Endodermal cell (in vitro differentiated cells): ENCODE results near the gene HMG20B. TPM values are rescaled to one million over a fixed set of nuclear protein-coding genes. Genes with fewer than 3 reads are reported as not detected.

ENCODE experiments used
- DNase-seq: peaks from one replicate; pipeline ENCODE4 v3.0.0-alpha.2; 2017
- H3K27ac ChIP-seq: 2 replicates; pipeline ENCODE4 v1.5.1; 2013; ENCODE audit warnings: mild to moderate bottlenecking, low read depth, low read length, moderate library complexity
- H3K27me3 ChIP-seq: 2 replicates; pipeline ENCODE4 v1.6.1; 2013; ENCODE audit warnings: mild to moderate bottlenecking, low read length, moderate library complexity; ENCODE audit not compliant: insufficient read depth, control insufficient read depth, poor library complexity, severe bottlenecking
- H3K36me3 ChIP-seq: 2 replicates; pipeline ENCODE4 v1.7.0; 2013; ENCODE audit warnings: mild to moderate bottlenecking, low read length, moderate library complexity; ENCODE audit not compliant: control insufficient read depth, insufficient read depth
- H3K4me1 ChIP-seq: one replicate; pipeline ENCODE4 v1.7.0; 2013; ENCODE audit warnings: low read length; ENCODE audit not compliant: control insufficient read depth, insufficient read depth
- H3K4me3 ChIP-seq: 2 replicates; pipeline ENCODE4 v1.5.1; 2013; ENCODE audit warnings: mild to moderate bottlenecking, low read length, moderate library complexity
- H3K9ac ChIP-seq: 2 replicates; pipeline ENCODE4 v1.6.1; 2013; ENCODE audit warnings: mild to moderate bottlenecking, low read length, moderate library complexity; ENCODE audit not compliant: poor library complexity, severe bottlenecking; ENCODE audit errors: extremely low read depth
- H3K9me3 ChIP-seq: 2 replicates; pipeline ENCODE4 v1.6.1; 2013; ENCODE audit warnings: mild to moderate bottlenecking, low read length, moderate library complexity; ENCODE audit not compliant: control insufficient read depth
- H3K27ac Mint-ChIP-seq: 2 replicates; pipeline ENCODE4 v1.8.0; 2020; ENCODE audit warnings: mixed read lengths
- H3K27me3 Mint-ChIP-seq: 2 replicates; pipeline ENCODE4 v1.8.0; 2021; ENCODE audit warnings: mild to moderate bottlenecking, mixed read lengths; ENCODE audit not compliant: insufficient read depth
- H3K36me3 Mint-ChIP-seq: 2 replicates; pipeline ENCODE4 v1.8.0; 2020; ENCODE audit warnings: low read depth, mixed read lengths
- H3K4me1 Mint-ChIP-seq: 2 replicates; pipeline ENCODE4 v1.8.0; 2020; ENCODE audit warnings: mixed read lengths
- H3K4me3 Mint-ChIP-seq: 2 replicates; pipeline ENCODE4 v1.8.0; 2020; ENCODE audit warnings: mild to moderate bottlenecking, moderate library complexity, mixed read lengths
- H3K9me3 Mint-ChIP-seq: 2 replicates; pipeline ENCODE4 v1.8.0; 2020; ENCODE audit warnings: mild to moderate bottlenecking, mixed read lengths
- WGBS, 2 experiments: methylation state at CpG; one replicate each; pipeline versions ENCODE4 v1.1.5 to v1.1.7; 2013; ENCODE audit warnings: missing lambda C conversion rate in 2 of 2, mixed read lengths in 1 of 2; ENCODE audit not compliant: insufficient coverage in 1 of 2, insufficient read length in 1 of 2; 5-methylcytosine and 5-hydroxymethylcytosine counted together
- total RNA-seq, 2 donors: library from RNA; stranded (reverse); fragmentation: NEBNext Ultra II Directional in 1 of 2; extraction: Animal tissue kit (Norgen Biotek cat#: 25700) in 1 of 2; gene quantifications; 2 replicates in 1 of 2; 3 replicates in 1 of 2; pipeline ENCODE4 v1.2.1, GENCODE V29; 2021
- TF ChIP-seq, protein P1 (sequence below): fragments of 200-600 bp; sonication (generic); conservative IDR thresholded peaks from 2 replicates; pipeline ENCODE4 v1.5.0; 2021; ENCODE audit warnings: antibody characterized with exemption, mild to moderate bottlenecking

The HMG20B gene
- total RNA-seq, 2 donors from 2014 or later, result 80.7 to 102 TPM

DNA sequence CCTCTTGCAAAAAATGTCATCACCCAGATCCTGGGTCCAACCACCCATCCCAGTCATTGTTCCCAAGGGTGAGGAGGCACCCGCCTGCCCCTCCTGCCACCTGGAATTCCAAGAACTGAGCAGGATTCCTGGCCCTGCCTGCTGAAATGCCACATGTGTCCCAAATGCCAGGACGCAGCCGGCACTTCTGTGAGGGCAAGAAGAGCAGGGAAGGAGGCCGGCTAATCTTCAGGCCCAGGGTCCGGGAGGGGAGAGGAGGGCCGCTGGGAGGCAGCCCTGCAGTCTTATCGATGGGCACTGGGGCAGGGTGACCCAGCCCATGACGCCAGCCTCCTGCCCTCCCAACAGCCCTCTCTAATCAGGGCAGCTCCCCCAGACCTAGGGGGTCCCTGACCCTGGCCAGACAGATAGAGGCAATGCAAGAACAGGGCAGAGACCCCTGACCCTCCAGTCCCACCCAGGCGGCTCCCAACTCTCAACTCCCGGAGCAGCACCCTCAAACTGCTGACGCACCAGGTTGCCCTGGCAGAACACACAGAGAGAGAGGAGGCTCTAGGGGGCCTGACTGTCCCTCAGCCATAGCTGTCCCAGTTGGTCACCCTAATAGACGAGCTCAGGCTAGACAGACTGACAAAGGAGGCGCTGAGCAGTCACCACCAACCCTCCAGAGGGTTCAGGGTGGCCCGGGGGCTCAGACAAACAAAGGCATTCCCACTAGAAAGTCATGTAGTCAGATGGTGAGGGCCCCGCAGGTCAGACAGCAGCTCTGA is 16.9 kb upstream of the HMG20B start:
- Mint-ChIP-seq H3K36me3 (peaks cover 3% of the 10 kb centered on the region), H3K4me1 (peaks cover 4% of the 10 kb centered on the region), H3K4me3 (peak overlapping the region; percentile 73), H3K9me3 (no peaks in the 10 kb centered on the region), H3K27ac (no peak overlapping the region), H3K27me3 (peaks cover 15% of the 10 kb centered on the region)
- WGBS, 2 experiments, result 89 to 93% methylated on average over 6 to 15 of the region's 15 CpGs
- H3K27ac ChIP-seq, result no peak overlapping the region
- H3K27me3 ChIP-seq, result no peaks in the 10 kb centered on the region
- H3K4me3 ChIP-seq, result peak overlapping the region; percentile 85
- no peaks in the 10 kb centered on the region for H3K36me3 ChIP-seq
- no peak overlapping the region for H3K9ac ChIP-seq
- no peak for DNase-seq
- no peaks in the 10 kb centered on the region for H3K4me1 ChIP-seq
- TF ChIP-seq, protein P1, sequence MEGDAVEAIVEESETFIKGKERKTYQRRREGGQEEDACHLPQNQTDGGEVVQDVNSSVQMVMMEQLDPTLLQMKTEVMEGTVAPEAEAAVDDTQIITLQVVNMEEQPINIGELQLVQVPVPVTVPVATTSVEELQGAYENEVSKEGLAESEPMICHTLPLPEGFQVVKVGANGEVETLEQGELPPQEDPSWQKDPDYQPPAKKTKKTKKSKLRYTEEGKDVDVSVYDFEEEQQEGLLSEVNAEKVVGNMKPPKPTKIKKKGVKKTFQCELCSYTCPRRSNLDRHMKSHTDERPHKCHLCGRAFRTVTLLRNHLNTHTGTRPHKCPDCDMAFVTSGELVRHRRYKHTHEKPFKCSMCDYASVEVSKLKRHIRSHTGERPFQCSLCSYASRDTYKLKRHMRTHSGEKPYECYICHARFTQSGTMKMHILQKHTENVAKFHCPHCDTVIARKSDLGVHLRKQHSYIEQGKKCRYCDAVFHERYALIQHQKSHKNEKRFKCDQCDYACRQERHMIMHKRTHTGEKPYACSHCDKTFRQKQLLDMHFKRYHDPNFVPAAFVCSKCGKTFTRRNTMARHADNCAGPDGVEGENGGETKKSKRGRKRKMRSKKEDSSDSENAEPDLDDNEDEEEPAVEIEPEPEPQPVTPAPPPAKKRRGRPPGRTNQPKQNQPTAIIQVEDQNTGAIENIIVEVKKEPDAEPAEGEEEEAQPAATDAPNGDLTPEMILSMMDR, result no peak
- H3K9me3 ChIP-seq, result no peaks in the 10 kb centered on the region

DNA sequence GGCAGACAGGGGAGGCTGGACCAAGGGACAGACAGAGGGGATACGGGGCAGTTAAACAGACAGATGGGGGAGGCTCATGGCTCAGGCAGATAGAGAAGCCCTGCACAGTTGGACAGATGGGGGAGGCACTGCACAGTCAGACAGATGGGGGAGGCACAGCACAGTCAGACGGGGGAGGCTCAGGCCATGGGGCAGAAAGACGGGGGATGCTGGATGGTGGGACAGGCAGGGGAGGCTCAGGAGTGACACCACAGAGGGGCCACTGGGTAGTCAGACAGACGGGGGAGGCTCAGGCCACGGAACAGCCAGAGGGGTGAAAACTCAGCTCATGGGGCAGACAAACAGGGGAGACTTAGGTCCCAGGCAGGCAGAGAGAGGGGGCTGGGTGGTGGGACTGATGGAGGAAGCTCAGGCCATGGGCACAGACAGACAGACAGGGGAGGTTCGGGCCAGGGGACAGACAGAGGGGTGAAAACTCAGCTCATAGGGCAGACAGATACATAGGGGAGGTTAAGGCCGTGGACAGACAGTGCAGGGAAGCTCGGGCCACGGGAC is 16.2 kb upstream of the HMG20B start:
- H3K27me3 Mint-ChIP-seq, result peaks cover 15% of the 10 kb centered on the region
- TF ChIP-seq, protein P1, result no peak
- WGBS, 2 experiments, result 50 to 52% methylated on average over 4 to 9 of the region's 9 CpGs
- peaks cover 2% of the 10 kb centered on the region for H3K36me3 Mint-ChIP-seq
- H3K9me3 ChIP-seq, result no peaks in the 10 kb centered on the region
- H3K4me3 ChIP-seq, result peak overlapping the region; percentile 85
- no peak overlapping the region for H3K27ac ChIP-seq
- H3K4me1 Mint-ChIP-seq, result peaks cover 4% of the 10 kb centered on the region
- no peaks in the 10 kb centered on the region for H3K9me3 Mint-ChIP-seq
- peak; percentile 47 for DNase-seq
- H3K27ac Mint-ChIP-seq, result peak overlapping the region; percentile 88
- no peaks in the 10 kb centered on the region for H3K27me3 ChIP-seq
- peak overlapping the region; percentile 38 for H3K9ac ChIP-seq
- no peaks in the 10 kb centered on the region for H3K36me3 ChIP-seq
- H3K4me3 Mint-ChIP-seq, result peak overlapping the region; percentile 73
- no peaks in the 10 kb centered on the region for H3K4me1 ChIP-seq

DNA sequence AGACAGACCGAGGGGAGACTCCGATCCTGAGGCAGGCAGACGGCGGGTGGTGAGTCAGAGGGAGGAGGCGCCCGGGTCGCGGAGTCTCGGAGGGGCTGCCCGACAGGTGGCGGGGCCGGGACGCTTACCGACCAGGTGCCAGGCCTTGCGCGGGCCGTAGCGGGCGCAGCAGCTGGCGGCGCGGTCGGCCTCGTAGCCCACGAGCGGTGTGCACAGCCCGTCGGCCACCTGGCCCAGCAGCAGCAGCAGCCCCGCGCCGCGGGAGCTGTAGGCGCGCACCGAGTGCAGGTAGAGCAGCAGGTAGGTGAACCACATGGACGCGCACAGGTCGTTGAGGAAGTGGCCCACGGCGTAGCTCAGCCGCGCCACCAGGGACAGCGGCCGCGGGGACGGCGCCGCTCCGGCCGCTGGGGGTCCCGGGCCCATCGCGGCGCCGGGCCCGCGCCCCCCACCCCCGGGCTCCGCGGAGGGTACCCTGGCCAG is 15.7 kb upstream of the HMG20B start:
- no peak overlapping the region for H3K27ac ChIP-seq
- H3K4me1 ChIP-seq, result no peaks in the 10 kb centered on the region
- H3K27me3 ChIP-seq, result no peaks in the 10 kb centered on the region
- H3K4me3 Mint-ChIP-seq, result peak overlapping the region; percentile 73
- peaks cover 2% of the 10 kb centered on the region for H3K36me3 Mint-ChIP-seq
- H3K9me3 ChIP-seq, result no peaks in the 10 kb centered on the region
- H3K27ac Mint-ChIP-seq, result peak overlapping the region; percentile 88
- no peaks in the 10 kb centered on the region for H3K9me3 Mint-ChIP-seq
- peak overlapping the region; percentile 38 for H3K9ac ChIP-seq
- peak overlapping the region; percentile 85 for H3K4me3 ChIP-seq
- H3K36me3 ChIP-seq, result no peaks in the 10 kb centered on the region
- peaks cover 4% of the 10 kb centered on the region for H3K4me1 Mint-ChIP-seq
- WGBS, 2 experiments, result 1 to 2% methylated on average over 16 to 60 of the region's 60 CpGs
- H3K27me3 Mint-ChIP-seq, result peaks cover 18% of the 10 kb centered on the region
- TF ChIP-seq, protein P1, result no peak
- DNase-seq, result peak; percentile 74
